Stomach (tissue), 9 donors: ENCODE results near the gene MRPL28. TPM values are rescaled to one million over a fixed set of nuclear protein-coding genes. Genes with fewer than 3 reads are reported as not detected.

Experiments used
- DNase-seq, 2 donors: peaks; one replicate each; pipeline versions ENCODE4 v3.0.0 to v3.0.0-alpha.2; 2013 to 2019
- H3K27ac ChIP-seq, 5 donors: fragments of 200-600 bp in 4 of 5; sonication (generic) in 4 of 5; one replicate each; pipeline ENCODE4 v1.5.1; 2013 to 2019; ENCODE audit warnings: mild to moderate bottlenecking in 1 of 5, moderate library complexity in 1 of 5
- H3K27me3 ChIP-seq, 3 donors: fragments of 200-600 bp; sonication (generic); one replicate each; pipeline ENCODE4 v1.5.1; 2017 to 2019; ENCODE audit warnings: mixed run types in 1 of 3
- H3K36me3 ChIP-seq, 4 donors: fragments of 200-600 bp; sonication (generic); 1 replicate in 3 of 4; 2 replicates in 1 of 4; pipeline ENCODE4 v1.5.1; 2016 to 2019
- H3K4me1 ChIP-seq, 4 donors: fragments of 200-600 bp; sonication (generic); one replicate each; pipeline ENCODE4 v1.5.1; 2016 to 2019
- H3K4me3 ChIP-seq, 4 donors: fragments of 200-600 bp; sonication (generic) in 3 of 4; one replicate each; pipeline ENCODE4 v1.5.1; 2016 to 2019; ENCODE audit warnings: mild to moderate bottlenecking in 1 of 4
- H3K9me3 ChIP-seq, 4 donors: fragments of 200-600 bp; sonication (generic); one replicate each; pipeline ENCODE4 v1.5.1; 2016 to 2019
- EP300 ChIP-seq: sonication (generic); formaldehyde crosslinking; IDR thresholded peaks from one replicate; pipeline ENCODE4 v1.6.1; 2017; ENCODE audit warnings: antibody characterized with exemption
- POLR2A ChIP-seq, 4 donors: fragments of 450-650 bp; IDR thresholded peaks; one replicate each; pipeline ENCODE4 v1.6.1; 2016; ENCODE audit warnings: antibody characterized with exemption in 4 of 4, control low read depth in 2 of 4, mild to moderate bottlenecking in 1 of 4, moderate library complexity in 1 of 4
- POLR2AphosphoS5 ChIP-seq, 3 donors: sonication (generic); formaldehyde crosslinking; IDR thresholded peaks; one replicate each; pipeline ENCODE4 v1.6.1; 2016; ENCODE audit warnings: antibody characterized with exemption in 3 of 3
- WGBS, 5 donors: extraction: QIAGEN DNeasy Blood & Tissue Kit in 3 of 5; methylation state at CpG; one replicate each; pipeline versions ENCODE4 v1.1.5 to v1.1.7; 2013 to 2018; 5-methylcytosine and 5-hydroxymethylcytosine counted together
- intact Hi-C: fragments of 100-400 bp; cut with DNase I; formaldehyde crosslinking; loops from one replicate; pipeline ENCODE4 v1.15.1; 2023; ENCODE audit warnings: low total_unique reads
- polyA plus RNA-seq, 3 donors: library from polyadenylated mRNA; stranded (reverse); fragments of 200-250 nt; gene quantifications; one replicate each; pipeline ENCODE4 v1.2.3, GENCODE V29; 2013
- total RNA-seq, 5 donors: library from RNA; depleted of rRNA; stranded (reverse); fragments of >200 nt; gene quantifications; one replicate each; pipeline versions ENCODE4 v1.1.0 to v1.2.3, GENCODE V29; 2014 to 2016
- TF ChIP-seq, protein P1 (sequence below), 7 experiments: fragments of 450-650 bp in 4 of 7; fragments of 200-600 bp in 3 of 7; sonication (generic) in 3 of 7; IDR thresholded peaks; one replicate each; pipeline ENCODE4 v1.5.1; 2016 to 2019; ENCODE audit warnings: antibody characterized with exemption in 7 of 7, control low read depth in 2 of 7, mild to moderate bottlenecking in 1 of 7
- donor health status: healthy with polysubstance abuse.
- donor health status: Bipolar disorder and iron deficiency.
- donor health status: healthy.

Gene MRPL28
- total and polyA plus RNA-seq, 8 donors = 9.9 to 106 (median 56.6) TPM

GRCh38 chr16:374616-374926 lies 4.2 kb upstream of the MRPL28 start:
- intact Hi-C loops = no loop called here
- WGBS, 5 donors = 65 to 73% (median 68%) methylated on average over 8 to 9 of the region's 9 CpGs
- peaks cover 48 to 69% (median 66%) of the 10 kb centered on the region in 4 donors for H3K36me3 ChIP-seq
- DNase-seq = no peak
- no peaks in the 10 kb centered on the region for H3K27me3 ChIP-seq
- TF ChIP-seq EP300 = no peak
- TF ChIP-seq, protein P1, sequence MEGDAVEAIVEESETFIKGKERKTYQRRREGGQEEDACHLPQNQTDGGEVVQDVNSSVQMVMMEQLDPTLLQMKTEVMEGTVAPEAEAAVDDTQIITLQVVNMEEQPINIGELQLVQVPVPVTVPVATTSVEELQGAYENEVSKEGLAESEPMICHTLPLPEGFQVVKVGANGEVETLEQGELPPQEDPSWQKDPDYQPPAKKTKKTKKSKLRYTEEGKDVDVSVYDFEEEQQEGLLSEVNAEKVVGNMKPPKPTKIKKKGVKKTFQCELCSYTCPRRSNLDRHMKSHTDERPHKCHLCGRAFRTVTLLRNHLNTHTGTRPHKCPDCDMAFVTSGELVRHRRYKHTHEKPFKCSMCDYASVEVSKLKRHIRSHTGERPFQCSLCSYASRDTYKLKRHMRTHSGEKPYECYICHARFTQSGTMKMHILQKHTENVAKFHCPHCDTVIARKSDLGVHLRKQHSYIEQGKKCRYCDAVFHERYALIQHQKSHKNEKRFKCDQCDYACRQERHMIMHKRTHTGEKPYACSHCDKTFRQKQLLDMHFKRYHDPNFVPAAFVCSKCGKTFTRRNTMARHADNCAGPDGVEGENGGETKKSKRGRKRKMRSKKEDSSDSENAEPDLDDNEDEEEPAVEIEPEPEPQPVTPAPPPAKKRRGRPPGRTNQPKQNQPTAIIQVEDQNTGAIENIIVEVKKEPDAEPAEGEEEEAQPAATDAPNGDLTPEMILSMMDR (IDR thresholded peaks at IDR 0.05) = no peak
- no peak for TF ChIP-seq POLR2A (IDR thresholded peaks at IDR 0.05)
- TF ChIP-seq POLR2AphosphoS5 (IDR thresholded peaks at IDR 0.05) = no peak
- H3K4me3 ChIP-seq = no peak overlapping the region
- no peaks in the 10 kb centered on the region for H3K9me3 ChIP-seq
- no peak overlapping the region for H3K27ac ChIP-seq
- H3K4me1 ChIP-seq = peaks cover 22 to 32% (median 28%) of the 10 kb centered on the region in 4 donors

- peaks cover 48 to 74% (median 67%) of the 10 kb centered on the region in 4 donors for H3K36me3 ChIP-seq
- intact Hi-C loops = no loop called here
- DNase-seq = no peak
- no peaks in the 10 kb centered on the region for H3K9me3 ChIP-seq
- H3K27ac ChIP-seq = no peak overlapping the region
- H3K4me3 ChIP-seq = no peak overlapping the region
- no peak for TF ChIP-seq EP300
- TF ChIP-seq POLR2AphosphoS5 (IDR thresholded peaks at IDR 0.05) = no peak
- TF ChIP-seq, protein P1 (IDR thresholded peaks at IDR 0.05) = no peak
- 91 to 93% (median 93%) methylated on average over 37 to 44 of the region's 44 CpGs for WGBS, 5 donors
- H3K27me3 ChIP-seq = no peaks in the 10 kb centered on the region
- peaks cover 21 to 31% (median 28%) of the 10 kb centered on the region in 4 donors for H3K4me1 ChIP-seq
Observed at GRCh38 chr16:373848-374615, 3.7 kb upstream of the MRPL28 start.

- H3K36me3 ChIP-seq = peaks cover 56 to 83% (median 76%) of the 10 kb centered on the region in 4 donors
- H3K27me3 ChIP-seq = no peaks in the 10 kb centered on the region
- H3K4me1 ChIP-seq = peaks cover 16 to 26% (median 24%) of the 10 kb centered on the region in 4 donors
- H3K4me3 ChIP-seq = no peak overlapping the region
- no peak overlapping the region for H3K27ac ChIP-seq
- WGBS, 5 donors = 86 to 96% (median 87%) methylated on average over 4 to 5 of the region's 5 CpGs
- DNase-seq = no peak
- no peaks in the 10 kb centered on the region for H3K9me3 ChIP-seq
- intact Hi-C loops = no loop called here
- TF ChIP-seq POLR2AphosphoS5 (IDR thresholded peaks at IDR 0.05) (no peak), EP300 (no peak), POLR2A (IDR thresholded peaks at IDR 0.05) (no peak)
- TF ChIP-seq, protein P1 (IDR thresholded peaks at IDR 0.05) = no peak
Observed at GRCh38 chr16:373020-373598, 2.8 kb upstream of the MRPL28 start.

- intact Hi-C loops = no loop called here
- Histone ChIP-seq H3K36me3 (peaks cover 61 to 85% (median 78%) of the 10 kb centered on the region in 4 donors), H3K27me3 (no peaks in the 10 kb centered on the region)
Observed at GRCh38 chr16:372302-372983, 2.1 kb upstream of the MRPL28 start.

More at GRCh38 chr16:372302-372983, 2.1 kb upstream of the MRPL28 start:
- 79 to 91% (median 85%) methylated on average over 9 to 19 of the region's 19 CpGs for WGBS, 5 donors
- Histone ChIP-seq H3K4me3 (no peak overlapping the region), H3K9me3 (no peaks in the 10 kb centered on the region), H3K4me1 (peaks cover 16 to 26% (median 24%) of the 10 kb centered on the region in 4 donors), H3K27ac (no peak overlapping the region)
- peak in 1 of 2 donors; percentile 10 for DNase-seq
- TF ChIP-seq, protein P1 (IDR thresholded peaks at IDR 0.05) = no peak
- no peak for TF ChIP-seq POLR2AphosphoS5 (IDR thresholded peaks at IDR 0.05)
- no peak for TF ChIP-seq EP300
- TF ChIP-seq POLR2A (IDR thresholded peaks at IDR 0.05) = no peak
